Prostate gland (tissue), 2 donors: Measurements from ENCODE around the gene NISCH.

ENCODE experiments used
- CTCF ChIP-seq, 4 experiments: fragments of 200-600 bp in 2 of 4; fragments of 450-650 bp in 2 of 4; sonication (generic) in 2 of 4; IDR thresholded peaks; 1 replicate in 3 of 4; 2 replicates in 1 of 4; pipeline ENCODE4 v1.5.1; 2016 to 2019; ENCODE audit warnings: antibody characterized with exemption in 4 of 4, mild to moderate bottlenecking in 2 of 4, moderate library complexity in 2 of 4
- POLR2AphosphoS5 ChIP-seq: sonication (generic); formaldehyde crosslinking; IDR thresholded peaks from one replicate; pipeline ENCODE4 v1.6.1; 2017; ENCODE audit warnings: antibody characterized with exemption

GRCh38 chr3:52406231-52406661 is 49.2 kb upstream of the NISCH start:
- TF ChIP-seq CTCF (IDR thresholded peaks at IDR 0.05) (no peak), POLR2AphosphoS5 (peak; percentile 5)
